ELR (cell line): Measurements from ENCODE around the gene REEP3.

Experiments
- DNase-seq: peaks from one replicate; pipeline ENCODE4 v3.0.0-alpha.2; 2015; ENCODE audit warnings: low read depth

Gene REEP3

GRCh38 chr10:63588436-63589167, 67.4 kb downstream of the REEP3 start:
- peak; percentile 59 for DNase-seq

GRCh38 chr10:63591600-63592379, 70.6 kb downstream of the REEP3 start:
- DNase-seq, result no peak

- DNase-seq, result no peak
Measured at GRCh38 chr10:63593576-63593975, 72.4 kb downstream of the REEP3 start.

- no peak for DNase-seq
Measured at GRCh38 chr10:63595072-63595471, 73.9 kb downstream of the REEP3 start.

GRCh38 chr10:63596924-63597323, 75.7 kb downstream of the REEP3 start:
- no peak for DNase-seq

GRCh38 chr10:63600540-63600939, 79.3 kb downstream of the REEP3 start:
- no peak for DNase-seq

- DNase-seq, result peak; percentile 13
Measured at GRCh38 chr10:63603709-63604445, 82.7 kb downstream of the REEP3 start.

- DNase-seq, result peak; percentile 39
Measured at GRCh38 chr10:63605197-63605967, 84.2 kb downstream of the REEP3 start.

GRCh38 chr10:63608511-63608910, 87.3 kb downstream of the REEP3 start:
- no peak for DNase-seq

- peak; percentile 71 for DNase-seq
Measured at GRCh38 chr10:63611078-63611477, 89.9 kb downstream of the REEP3 start.

- no peak for DNase-seq
Measured at GRCh38 chr10:63614371-63614891, 93.2 kb downstream of the REEP3 start.

- DNase-seq, result no peak
Measured at GRCh38 chr10:63618552-63618951, 97.4 kb downstream of the REEP3 start.

GRCh38 chr10:63619426-63619825, 98.2 kb downstream of the REEP3 start:
- DNase-seq, result no peak

- DNase-seq, result no peak
Measured at GRCh38 chr10:63622097-63622496, 100.9 kb downstream of the REEP3 start.

GRCh38 chr10:63624701-63625100, 103.5 kb downstream of the REEP3 start:
- DNase-seq, result no peak

- DNase-seq, result no peak
Measured at GRCh38 chr10:63627396-63627795, 106.2 kb downstream of the REEP3 start.

- DNase-seq, result no peak
Measured at GRCh38 chr10:63627881-63628296, 106.7 kb downstream of the REEP3 start.

GRCh38 chr10:63628526-63629362, 107.5 kb downstream of the REEP3 start:
- peak; percentile 57 for DNase-seq

- peak; percentile 99 for DNase-seq
Measured at GRCh38 chr10:63629363-63630084, 108.3 kb downstream of the REEP3 start.
